LNCAP (cell line): ENCODE measurements around the gene GABRP.

Experiments
- TF ChIP-seq, protein P1 (sequence below): fragments of 450-650 bp; IDR thresholded peaks from 2 replicates; pipeline ENCODE4 v1.5.1; 2017; ENCODE audit warnings: mild to moderate bottlenecking

GABRP gene

DNA sequence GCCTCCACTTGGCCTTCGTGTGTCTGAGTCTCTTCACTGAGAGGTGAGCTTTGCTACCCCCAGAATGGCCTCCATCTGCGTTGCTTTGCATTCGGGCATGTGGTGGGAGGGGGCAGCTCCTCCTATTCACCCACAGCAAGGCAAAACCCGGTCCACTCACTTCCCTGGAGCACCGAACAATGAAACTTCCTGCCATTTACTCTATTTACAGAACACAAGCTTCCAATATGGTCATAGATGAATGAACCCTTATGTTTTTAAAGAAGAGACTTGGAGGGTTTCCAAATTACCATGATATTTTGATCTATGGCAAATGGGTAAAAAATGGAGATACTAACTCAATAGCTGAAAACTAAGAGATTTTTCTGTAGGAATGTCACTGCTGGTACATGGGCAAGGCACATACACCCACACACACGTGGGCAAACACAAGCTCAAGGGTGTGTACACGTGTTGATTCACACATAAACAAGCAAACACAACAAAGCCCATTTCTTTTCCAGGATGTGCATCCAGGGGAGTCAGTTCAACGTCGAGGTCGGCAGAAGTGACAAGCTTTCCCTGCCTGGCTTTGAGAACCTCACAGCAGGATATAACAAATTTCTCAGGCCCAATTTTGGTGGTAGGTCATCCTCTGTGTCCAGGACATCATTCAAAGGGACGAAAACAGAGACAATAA, 5.2 kb downstream of the GABRP start:
- TF ChIP-seq, protein P1, sequence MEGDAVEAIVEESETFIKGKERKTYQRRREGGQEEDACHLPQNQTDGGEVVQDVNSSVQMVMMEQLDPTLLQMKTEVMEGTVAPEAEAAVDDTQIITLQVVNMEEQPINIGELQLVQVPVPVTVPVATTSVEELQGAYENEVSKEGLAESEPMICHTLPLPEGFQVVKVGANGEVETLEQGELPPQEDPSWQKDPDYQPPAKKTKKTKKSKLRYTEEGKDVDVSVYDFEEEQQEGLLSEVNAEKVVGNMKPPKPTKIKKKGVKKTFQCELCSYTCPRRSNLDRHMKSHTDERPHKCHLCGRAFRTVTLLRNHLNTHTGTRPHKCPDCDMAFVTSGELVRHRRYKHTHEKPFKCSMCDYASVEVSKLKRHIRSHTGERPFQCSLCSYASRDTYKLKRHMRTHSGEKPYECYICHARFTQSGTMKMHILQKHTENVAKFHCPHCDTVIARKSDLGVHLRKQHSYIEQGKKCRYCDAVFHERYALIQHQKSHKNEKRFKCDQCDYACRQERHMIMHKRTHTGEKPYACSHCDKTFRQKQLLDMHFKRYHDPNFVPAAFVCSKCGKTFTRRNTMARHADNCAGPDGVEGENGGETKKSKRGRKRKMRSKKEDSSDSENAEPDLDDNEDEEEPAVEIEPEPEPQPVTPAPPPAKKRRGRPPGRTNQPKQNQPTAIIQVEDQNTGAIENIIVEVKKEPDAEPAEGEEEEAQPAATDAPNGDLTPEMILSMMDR = no peak

DNA sequence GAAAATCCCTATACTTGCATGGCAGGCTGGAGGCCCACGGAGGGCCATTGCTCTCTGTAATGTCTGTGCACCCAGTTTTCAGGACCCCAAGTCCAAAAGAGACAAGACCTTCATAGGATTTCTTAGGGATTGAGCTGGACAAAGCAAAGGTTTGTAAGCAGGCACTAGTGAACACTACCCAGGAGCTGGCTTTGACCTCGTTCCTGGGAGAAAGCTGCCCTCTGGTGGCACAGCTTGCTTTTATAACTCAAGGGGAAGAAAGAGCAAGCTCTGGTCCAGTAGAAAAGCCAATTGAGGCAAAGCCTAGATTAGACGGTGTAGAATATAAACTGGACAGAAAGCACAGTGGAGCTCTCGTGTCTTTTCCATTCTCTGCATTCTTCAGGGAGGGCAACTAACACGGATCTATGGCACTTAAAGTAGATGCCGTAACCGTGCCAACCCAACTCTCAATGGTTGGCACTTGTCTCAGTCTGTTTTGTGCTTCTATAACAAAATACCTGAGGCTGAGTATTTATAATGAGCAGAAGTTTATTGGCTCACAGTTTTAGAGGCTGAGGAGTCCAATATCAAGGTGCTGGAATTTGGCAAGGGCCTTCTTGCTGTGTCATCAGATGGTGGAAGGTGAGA, 7.9 kb downstream of the GABRP start:
- TF ChIP-seq, protein P1 = peak; percentile 70

DNA sequence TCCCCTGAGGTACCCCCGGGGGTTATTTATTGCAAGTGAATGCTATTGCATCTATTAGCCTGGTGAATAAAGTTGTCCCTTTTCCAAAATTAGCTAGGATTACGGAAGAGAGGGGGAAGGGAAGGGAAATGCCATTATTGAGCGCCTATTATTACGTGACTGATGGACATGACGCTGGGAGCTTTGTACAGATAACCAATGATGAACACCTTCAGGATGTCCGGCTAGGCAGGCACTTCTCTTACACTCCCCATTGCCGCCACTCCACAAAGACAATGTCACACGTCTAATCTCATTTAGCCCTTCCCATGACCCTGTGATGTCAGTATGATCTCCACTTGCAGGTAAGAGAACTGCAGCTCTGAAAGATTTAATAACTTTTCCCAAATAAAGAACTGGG, 9.4 kb downstream of the GABRP start:
- TF ChIP-seq, protein P1 = no peak

DNA sequence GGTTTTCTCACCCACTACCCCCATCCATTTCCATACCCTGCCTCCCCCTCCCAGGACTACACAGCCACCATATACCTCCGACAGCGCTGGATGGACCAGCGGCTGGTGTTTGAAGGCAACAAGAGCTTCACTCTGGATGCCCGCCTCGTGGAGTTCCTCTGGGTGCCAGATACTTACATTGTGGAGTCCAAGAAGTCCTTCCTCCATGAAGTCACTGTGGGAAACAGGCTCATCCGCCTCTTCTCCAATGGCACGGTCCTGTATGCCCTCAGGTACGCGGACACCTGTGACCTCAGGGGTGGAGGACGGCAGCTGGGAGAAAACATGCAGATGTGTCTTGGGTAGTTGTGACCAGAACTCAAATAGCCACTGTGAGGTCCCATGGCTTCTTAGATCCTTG, 11.6 kb downstream of the GABRP start:
- TF ChIP-seq, protein P1 = no peak

DNA sequence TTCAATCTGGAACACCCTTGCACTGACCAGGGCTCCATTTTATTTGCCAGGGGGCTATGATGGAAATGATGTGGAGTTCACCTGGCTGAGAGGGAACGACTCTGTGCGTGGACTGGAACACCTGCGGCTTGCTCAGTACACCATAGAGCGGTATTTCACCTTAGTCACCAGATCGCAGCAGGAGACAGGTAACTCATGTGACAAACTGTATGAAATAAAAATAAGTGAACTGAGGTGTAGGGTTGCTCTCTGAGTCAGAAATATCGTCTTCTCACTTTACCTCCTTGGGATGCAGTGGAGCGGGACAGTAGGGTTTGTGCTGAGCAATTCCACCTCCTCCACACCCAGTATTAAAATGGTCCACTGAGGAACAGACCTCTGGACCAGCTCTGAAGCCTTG, 22.1 kb downstream of the GABRP start:
- TF ChIP-seq, protein P1 = no peak

DNA sequence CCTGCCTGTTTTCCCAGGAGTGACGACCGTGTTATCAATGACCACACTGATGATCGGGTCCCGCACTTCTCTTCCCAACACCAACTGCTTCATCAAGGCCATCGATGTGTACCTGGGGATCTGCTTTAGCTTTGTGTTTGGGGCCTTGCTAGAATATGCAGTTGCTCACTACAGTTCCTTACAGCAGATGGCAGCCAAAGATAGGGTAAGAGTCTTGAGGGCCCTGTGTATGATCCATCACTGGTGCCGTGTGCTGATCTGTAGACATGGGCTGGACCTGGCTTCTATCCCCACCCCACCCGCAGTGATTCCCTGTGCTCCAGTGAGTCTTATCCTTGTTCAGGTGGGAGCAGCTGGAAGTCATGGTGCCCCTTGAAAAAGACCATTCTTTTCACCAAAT, 26.0 kb downstream of the GABRP start:
- TF ChIP-seq, protein P1 = peak; percentile 58

DNA sequence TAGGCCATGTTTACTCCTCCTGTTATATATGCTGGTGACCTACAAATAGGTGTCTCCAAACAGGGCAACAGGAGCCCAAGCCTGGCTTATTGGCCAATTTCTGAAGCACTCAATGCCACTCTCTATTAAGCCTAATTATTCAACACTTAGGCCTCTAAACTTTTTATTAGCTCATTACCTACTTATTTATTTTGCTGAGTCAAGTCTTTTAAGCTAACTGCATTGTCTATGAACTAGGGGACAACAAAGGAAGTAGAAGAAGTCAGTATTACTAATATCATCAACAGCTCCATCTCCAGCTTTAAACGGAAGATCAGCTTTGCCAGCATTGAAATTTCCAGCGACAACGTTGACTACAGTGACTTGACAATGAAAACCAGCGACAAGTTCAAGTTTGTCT, 28.2 kb downstream of the GABRP start:
- TF ChIP-seq, protein P1 = no peak
